Measurements from ENCODE around the gene SLC38A6. TPM values are rescaled to one million over a fixed set of nuclear protein-coding genes. Genes with fewer than 3 reads are reported as not detected.

SLC38A6 gene
- total RNA-seq, 1 experiment from 2014 or later = 7.2 TPM

GRCh38 chr14:61003571-61003970 lies 22.5 kb downstream of the SLC38A6 start:
- no peak overlapping the region for H3K4me3 ChIP-seq (ENCODE audit: insufficient read depth, low read depth, low read length)
- H3K36me3 ChIP-seq (replicated peaks; ENCODE audit: control insufficient read depth, insufficient read depth, low read length) = no peaks in the 10 kb centered on the region
- no peak for DNase-seq
- no peaks in the 10 kb centered on the region for H3K27me3 ChIP-seq (ENCODE audit: control insufficient read depth, insufficient read depth, low read length)

- Histone ChIP-seq H3K4me3 (ENCODE audit: insufficient read depth, low read depth, low read length) (no peak overlapping the region), H3K27me3 (ENCODE audit: control insufficient read depth, insufficient read depth, low read length) (no peaks in the 10 kb centered on the region), H3K36me3 (replicated peaks; ENCODE audit: control insufficient read depth, insufficient read depth, low read length) (no peaks in the 10 kb centered on the region)
- DNase-seq = no peak
Observed at GRCh38 chr14:61019537-61019936, 38.5 kb downstream of the SLC38A6 start.

- H3K4me3 ChIP-seq (ENCODE audit: insufficient read depth, low read depth, low read length) = no peak overlapping the region
- peak; percentile 32 for DNase-seq
Observed at GRCh38 chr14:61025251-61026223, 44.5 kb downstream of the SLC38A6 start.

GRCh38 chr14:61026526-61026925 lies 45.5 kb downstream of the SLC38A6 start:
- no peak overlapping the region for H3K4me3 ChIP-seq (ENCODE audit: insufficient read depth, low read depth, low read length)
- DNase-seq = no peak
- H3K36me3 ChIP-seq (replicated peaks; ENCODE audit: control insufficient read depth, insufficient read depth, low read length) = no peaks in the 10 kb centered on the region
- no peaks in the 10 kb centered on the region for H3K27me3 ChIP-seq (ENCODE audit: control insufficient read depth, insufficient read depth, low read length)

More at GRCh38 chr14:61025251-61026223, 44.5 kb downstream of the SLC38A6 start:
- Histone ChIP-seq H3K36me3 (replicated peaks; ENCODE audit: control insufficient read depth, insufficient read depth, low read length) (no peaks in the 10 kb centered on the region), H3K27me3 (ENCODE audit: control insufficient read depth, insufficient read depth, low read length) (no peaks in the 10 kb centered on the region)

GRCh38 chr14:61031026-61031425 lies 50.0 kb downstream of the SLC38A6 start:
- no peak overlapping the region for H3K4me3 ChIP-seq (ENCODE audit: insufficient read depth, low read depth, low read length)
- no peaks in the 10 kb centered on the region for H3K36me3 ChIP-seq (replicated peaks; ENCODE audit: control insufficient read depth, insufficient read depth, low read length)
- DNase-seq = no peak
- no peaks in the 10 kb centered on the region for H3K27me3 ChIP-seq (ENCODE audit: control insufficient read depth, insufficient read depth, low read length)

GRCh38 chr14:61033054-61033453 lies 52.0 kb downstream of the SLC38A6 start:
- no peak for DNase-seq
- Histone ChIP-seq H3K4me3 (ENCODE audit: insufficient read depth, low read depth, low read length) (no peak overlapping the region), H3K36me3 (replicated peaks; ENCODE audit: control insufficient read depth, insufficient read depth, low read length) (no peaks in the 10 kb centered on the region)

GRCh38 chr14:61033855-61034254 lies 52.8 kb downstream of the SLC38A6 start:
- Histone ChIP-seq H3K36me3 (replicated peaks; ENCODE audit: control insufficient read depth, insufficient read depth, low read length) (no peaks in the 10 kb centered on the region), H3K4me3 (ENCODE audit: insufficient read depth, low read depth, low read length) (no peak overlapping the region), H3K27me3 (ENCODE audit: control insufficient read depth, insufficient read depth, low read length) (no peaks in the 10 kb centered on the region)
- DNase-seq = no peak

More at GRCh38 chr14:61033054-61033453, 52.0 kb downstream of the SLC38A6 start:
- H3K27me3 ChIP-seq (ENCODE audit: control insufficient read depth, insufficient read depth, low read length) = no peaks in the 10 kb centered on the region

- Histone ChIP-seq H3K4me3 (ENCODE audit: insufficient read depth, low read depth, low read length) (no peak overlapping the region), H3K36me3 (replicated peaks; ENCODE audit: control insufficient read depth, insufficient read depth, low read length) (no peaks in the 10 kb centered on the region), H3K27me3 (ENCODE audit: control insufficient read depth, insufficient read depth, low read length) (no peaks in the 10 kb centered on the region)
- DNase-seq = no peak
Observed at GRCh38 chr14:61034416-61035120, 53.5 kb downstream of the SLC38A6 start.

- no peaks in the 10 kb centered on the region for H3K36me3 ChIP-seq (replicated peaks; ENCODE audit: control insufficient read depth, insufficient read depth, low read length)
- no peak overlapping the region for H3K4me3 ChIP-seq (ENCODE audit: insufficient read depth, low read depth, low read length)
- DNase-seq = no peak
- no peaks in the 10 kb centered on the region for H3K27me3 ChIP-seq (ENCODE audit: control insufficient read depth, insufficient read depth, low read length)
Observed at GRCh38 chr14:61037215-61037614, 56.2 kb downstream of the SLC38A6 start.

- H3K27me3 ChIP-seq (ENCODE audit: control insufficient read depth, insufficient read depth, low read length) = no peaks in the 10 kb centered on the region
- H3K4me3 ChIP-seq (ENCODE audit: insufficient read depth, low read depth, low read length) = no peak overlapping the region
- no peak for DNase-seq
- H3K36me3 ChIP-seq (replicated peaks; ENCODE audit: control insufficient read depth, insufficient read depth, low read length) = no peaks in the 10 kb centered on the region
Observed at GRCh38 chr14:61041704-61042103, 60.7 kb downstream of the SLC38A6 start.

- no peak overlapping the region for H3K4me3 ChIP-seq (ENCODE audit: insufficient read depth, low read depth, low read length)
- no peaks in the 10 kb centered on the region for H3K36me3 ChIP-seq (replicated peaks; ENCODE audit: control insufficient read depth, insufficient read depth, low read length)
- no peak for DNase-seq
- no peaks in the 10 kb centered on the region for H3K27me3 ChIP-seq (ENCODE audit: control insufficient read depth, insufficient read depth, low read length)
Observed at GRCh38 chr14:61042220-61042619, 61.2 kb downstream of the SLC38A6 start.

GRCh38 chr14:61043506-61043905 lies 62.5 kb downstream of the SLC38A6 start:
- H3K4me3 ChIP-seq (ENCODE audit: insufficient read depth, low read depth, low read length) = no peak overlapping the region
- H3K27me3 ChIP-seq (ENCODE audit: control insufficient read depth, insufficient read depth, low read length) = no peaks in the 10 kb centered on the region
- no peaks in the 10 kb centered on the region for H3K36me3 ChIP-seq (replicated peaks; ENCODE audit: control insufficient read depth, insufficient read depth, low read length)
- DNase-seq = no peak

GRCh38 chr14:61047021-61047420 lies 66.0 kb downstream of the SLC38A6 start:
- Histone ChIP-seq H3K36me3 (replicated peaks; ENCODE audit: control insufficient read depth, insufficient read depth, low read length) (no peaks in the 10 kb centered on the region), H3K4me3 (ENCODE audit: insufficient read depth, low read depth, low read length) (no peak overlapping the region), H3K27me3 (ENCODE audit: control insufficient read depth, insufficient read depth, low read length) (no peaks in the 10 kb centered on the region)
- no peak for DNase-seq

- Histone ChIP-seq H3K4me3 (ENCODE audit: insufficient read depth, low read depth, low read length) (no peak overlapping the region), H3K27me3 (ENCODE audit: control insufficient read depth, insufficient read depth, low read length) (no peaks in the 10 kb centered on the region)
- DNase-seq = no peak
Observed at GRCh38 chr14:61048640-61049039, 67.6 kb downstream of the SLC38A6 start.

GRCh38 chr14:61050417-61050816 lies 69.4 kb downstream of the SLC38A6 start:
- no peak for DNase-seq
- H3K36me3 ChIP-seq (replicated peaks; ENCODE audit: control insufficient read depth, insufficient read depth, low read length) = no peaks in the 10 kb centered on the region
- no peaks in the 10 kb centered on the region for H3K27me3 ChIP-seq (ENCODE audit: control insufficient read depth, insufficient read depth, low read length)

More at GRCh38 chr14:61048640-61049039, 67.6 kb downstream of the SLC38A6 start:
- no peaks in the 10 kb centered on the region for H3K36me3 ChIP-seq (replicated peaks; ENCODE audit: control insufficient read depth, insufficient read depth, low read length)

More at GRCh38 chr14:61050417-61050816, 69.4 kb downstream of the SLC38A6 start:
- H3K4me3 ChIP-seq (ENCODE audit: insufficient read depth, low read depth, low read length) = no peak overlapping the region

Measured in H7 (cell line).